Heart left ventricle (tissue), 16 donors: Measurements from ENCODE around the gene PTGER1. TPM values are rescaled to one million over a fixed set of nuclear protein-coding genes. Genes with fewer than 3 reads are reported as not detected.

ENCODE experiments used
- ATAC-seq, 4 donors: fragments of 200-7000 bp; cut with Tn5 transposase; one replicate each; pipeline ENCODE4 v1.9.1; 2020 to 2022; ENCODE audit warnings: moderate library complexity in 4 of 4, mild to moderate bottlenecking in 3 of 4, moderate number of reproducible peaks in 1 of 4
- DNase-seq, 5 donors: peaks; one replicate each; pipeline ENCODE4 v3.0.0-alpha.2; 2020
- H3K27ac ChIP-seq, 12 donors: fragments of 200-600 bp; sonication (generic) in 4 of 12; one replicate each; pipeline versions ENCODE4 v1.5.0 to v1.8.0; 2016 to 2022; ENCODE audit warnings: mild to moderate bottlenecking in 2 of 12
- H3K27me3 ChIP-seq, 9 donors: fragments of 200-600 bp; sonication (generic) in 2 of 9; one replicate each; pipeline versions ENCODE4 v1.5.1 to v1.8.0; 2016 to 2022; ENCODE audit warnings: mild to moderate bottlenecking in 3 of 9
- H3K36me3 ChIP-seq, 9 donors: fragments of 200-600 bp; sonication (generic) in 2 of 9; one replicate each; pipeline versions ENCODE4 v1.5.0 to v1.8.0; 2018 to 2022; ENCODE audit warnings: mild to moderate bottlenecking in 2 of 9
- H3K4me1 ChIP-seq, 12 donors: fragments of 200-600 bp; sonication (generic) in 4 of 12; one replicate each; pipeline versions ENCODE4 v1.5.0 to v1.8.0; 2016 to 2022; ENCODE audit warnings: mild to moderate bottlenecking in 3 of 12
- H3K4me3 ChIP-seq, 12 donors: fragments of 200-600 bp; sonication (generic) in 4 of 12; one replicate each; pipeline versions ENCODE4 v1.5.0 to v1.8.0; 2017 to 2022; ENCODE audit warnings: mild to moderate bottlenecking in 9 of 12, moderate library complexity in 4 of 12
- H3K9me3 ChIP-seq, 12 donors: fragments of 200-600 bp; sonication (generic) in 4 of 12; one replicate each; pipeline versions ENCODE4 v1.5.0 to v1.8.0; 2016 to 2022; ENCODE audit warnings: mild to moderate bottlenecking in 1 of 12
- CTCF ChIP-seq, 12 donors: fragments of 200-600 bp; sonication (generic) in 4 of 12; IDR thresholded peaks; one replicate each; pipeline versions ENCODE4 v1.5.0 to v1.8.0; 2018 to 2022; ENCODE audit warnings: antibody characterized with exemption in 12 of 12, mild to moderate bottlenecking in 5 of 12
- POLR2A ChIP-seq, 2 donors: fragments of 450-650 bp; IDR thresholded peaks; one replicate each; pipeline ENCODE4 v1.6.1; 2017; ENCODE audit warnings: antibody characterized with exemption in 2 of 2, mild to moderate bottlenecking in 2 of 2, moderate library complexity in 2 of 2
- WGBS, 4 donors: extraction: QIAGEN DNeasy Blood & Tissue Kit in 2 of 4; methylation state at CpG; one replicate each; pipeline versions ENCODE4 v1.1.5 to v1.1.7; 2013 to 2018; 5-methylcytosine and 5-hydroxymethylcytosine counted together
- intact Hi-C, 10 donors: fragments of 100-400 bp; cut with DNase I; formaldehyde crosslinking; loops; one replicate each; pipeline versions ENCODE4 v1.11.1 to v1.14.2; 2022
- polyA plus RNA-seq, 2 donors: library from polyadenylated mRNA; stranded (reverse); fragments of 200-250 nt; gene quantifications; one replicate each; pipeline ENCODE4 v1.2.3, GENCODE V29; 2013
- total RNA-seq, 9 donors: library from RNA; depleted of rRNA in 2 of 9; stranded (reverse); fragments of >200 nt in 2 of 9; fragmentation: NEBNext Ultra II Directional in 3 of 9; extraction: Animal tissue kit (Norgen Biotek cat#: 25700) in 3 of 9; gene quantifications; one replicate each; pipeline versions ENCODE4 v1.1.0 to v1.2.4, GENCODE V29; 2016 to 2023
- donor health status: ischemic (EF 13 %, LVEDD 7.1; RV severe dilation, severe dysfunction).
- donor health status: healthy with polysubstance abuse.
- donor health status: DM: no; HTN: yes; CAD: no.
- donor health status: DM: no; HTN: no; CAD: no.
- donor health status: ischemic (EF 25% LVEDD 6.9; RV normal size, moderate dysfunction).
- donor health status: ischemic (EF 25% LVEDD 5.7; RV mildly dilated, moderate dysfunction).
- donor health status: healthy.
- donor health status: DM: yes; HTN: yes; CAD: no.
- donor health status: ischemic (EF 35%, LVEDD 5.7; RV mildly dilated, moderate dysfunction).
- donor health status: nonischemic (EF 11% LVEDD 7.7; RV severe dilation, severe dysfunction).
- donor health status: DM: yes; HTN: yes; CAD: no.
- donor health status: PGD.
- donor health status: ischemic (EF 29% LVEDD 5.4; RV normal size, mild dysfunction).
- donor health status: nonischemic (EF 23%, LVEDD 6.1; RV moderate dilation, normal function).

The PTGER1 gene
- total and polyA plus RNA-seq, 11 donors, result 0.15 to 0.35 TPM; not detected in 9

- TF ChIP-seq POLR2A (IDR thresholded peaks at IDR 0.05), result no peak
- TF ChIP-seq CTCF (IDR thresholded peaks at IDR 0.05), result no peak
- Histone ChIP-seq H3K4me3 (no peak overlapping the region), H3K27me3 (no peaks in the 10 kb centered on the region), H3K36me3 (peaks cover 0 to 69% (median 44%) of the 10 kb centered on the region in 9 donors), H3K4me1 (peaks cover 0 to 14% (median 3%) of the 10 kb centered on the region in 12 donors), H3K9me3 (no peaks in the 10 kb centered on the region), H3K27ac (no peak overlapping the region)
- intact Hi-C loops, result no loop called here
- WGBS, 4 donors, result 89 to 100% (median 95%) methylated on average over 4 to 18 of the region's 18 CpGs
- DNase-seq (no peak), ATAC-seq (peak in 1 of 4 donors; percentile 9)
These were observed 7.2 kb upstream of the PTGER1 start for GRCh38 chr19:14482172-14482941.

- Histone ChIP-seq H3K27me3 (peaks cover 0 to 3% (median 0%) of the 10 kb centered on the region in 9 donors), H3K4me3 (no peak overlapping the region), H3K36me3 (peaks cover 0 to 65% (median 37%) of the 10 kb centered on the region in 9 donors), H3K27ac (no peak overlapping the region), H3K9me3 (no peaks in the 10 kb centered on the region), H3K4me1 (peaks cover 0 to 21% (median 5%) of the 10 kb centered on the region in 12 donors)
- DNase-seq (no peak), ATAC-seq (no peak)
- 90 to 96% (median 92%) methylated on average over 5 of the region's 5 CpGs for WGBS, 4 donors
- TF ChIP-seq CTCF (IDR thresholded peaks at IDR 0.05) (no peak), POLR2A (IDR thresholded peaks at IDR 0.05) (no peak)
- intact Hi-C loops, result no loop called here
These were observed 5.5 kb upstream of the PTGER1 start for GRCh38 chr19:14480700-14481079.

- Histone ChIP-seq H3K36me3 (peaks cover 0 to 62% (median 37%) of the 10 kb centered on the region in 9 donors), H3K9me3 (no peaks in the 10 kb centered on the region), H3K27ac (no peak overlapping the region), H3K27me3 (peaks cover 0 to 9% (median 5%) of the 10 kb centered on the region in 9 donors), H3K4me3 (no peak overlapping the region), H3K4me1 (peaks cover 0 to 26% (median 11%) of the 10 kb centered on the region in 12 donors)
- WGBS, 4 donors, result 68 to 80% (median 74%) methylated on average over 24 to 43 of the region's 43 CpGs
- TF ChIP-seq CTCF (IDR thresholded peaks at IDR 0.05), result peak; percentile 61 to 92 (median 70)
- TF ChIP-seq POLR2A (IDR thresholded peaks at IDR 0.05), result no peak
- intact Hi-C loops, result loop anchor here in 7 of 10 donors (5.0 to 10.0 kb wide), 6 partner anchors 38 to 345 kb away; partner anchors contain the start of gene ASF1B (in 1 of the 7)
- ATAC-seq (peak in 3 of 4 donors; percentile 33 to 40 (median 38)), DNase-seq (peak in 1 of 5 donors; percentile 76)
These were observed 5.0 kb upstream of the PTGER1 start for GRCh38 chr19:14479975-14480699.
